ENCODE results near the gene ABCG8.
"Not testable (repeated sequence)": the region's sequence is repeated elsewhere in the genome, so short reads cannot be mapped to it uniquely, and the experiment has no call there.

The ABCG8 gene

GRCh38 chr2:43911136-43911790 is 72.5 kb downstream of the ABCG8 start:
- not testable (repeated sequence) for DNase-seq

- no peak for DNase-seq
These were observed 85.7 kb downstream of the ABCG8 start for GRCh38 chr2:43924463-43924862.

GRCh38 chr2:43925431-43925830 is 86.7 kb downstream of the ABCG8 start:
- DNase-seq: no peak

DNA sequence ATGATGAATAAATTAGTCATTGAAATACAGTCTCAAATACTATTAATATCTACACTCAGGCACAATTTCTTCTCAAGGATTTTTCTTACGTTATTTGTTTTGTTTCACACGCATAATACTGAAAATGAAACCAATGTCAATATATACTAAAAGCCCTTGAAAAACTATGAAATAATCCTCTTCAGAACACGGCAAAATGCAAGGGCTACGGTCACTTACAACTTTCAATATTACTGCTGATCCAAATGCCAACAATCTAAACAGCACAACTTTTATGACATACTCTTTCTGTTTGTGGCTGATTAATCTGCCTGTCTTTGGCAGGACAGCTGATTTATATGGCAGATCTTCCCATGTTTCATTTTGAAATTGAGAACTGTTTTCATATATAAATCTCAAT is 88.7 kb downstream of the ABCG8 start:
- DNase-seq: no peak

DNA sequence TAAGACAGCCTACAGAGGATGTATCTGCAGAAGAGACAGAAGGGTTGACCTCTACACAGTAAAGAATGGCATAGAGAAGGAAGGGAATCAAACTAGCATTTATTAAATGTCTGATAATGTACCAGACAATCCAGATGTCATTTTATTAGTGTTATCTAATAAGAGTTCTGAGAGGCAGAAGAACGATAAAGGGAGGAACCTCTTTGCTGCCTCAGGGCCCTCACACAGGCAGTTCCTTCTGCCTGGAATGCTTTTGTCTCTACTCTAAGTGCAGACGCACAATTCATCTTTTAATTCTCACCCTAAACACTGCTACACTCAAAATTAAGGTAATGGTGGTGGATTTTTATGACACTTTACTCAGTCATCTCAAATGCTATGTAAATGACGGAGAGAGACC is 92.5 kb downstream of the ABCG8 start:
- no peak for DNase-seq

Data from hypothalamus (tissue), 51 donors.